GM18517 (cell line): ENCODE measurements around the gene SNRK.

ENCODE experiments used
- ATAC-seq: cut with Tn5 transposase; IDR thresholded peaks from one replicate; pipeline ENCODE4 v1.9.1; 2021; ENCODE audit warnings: mild to moderate bottlenecking, moderate library complexity; ENCODE audit not compliant: unreplicated experiment

SNRK gene, protein sequence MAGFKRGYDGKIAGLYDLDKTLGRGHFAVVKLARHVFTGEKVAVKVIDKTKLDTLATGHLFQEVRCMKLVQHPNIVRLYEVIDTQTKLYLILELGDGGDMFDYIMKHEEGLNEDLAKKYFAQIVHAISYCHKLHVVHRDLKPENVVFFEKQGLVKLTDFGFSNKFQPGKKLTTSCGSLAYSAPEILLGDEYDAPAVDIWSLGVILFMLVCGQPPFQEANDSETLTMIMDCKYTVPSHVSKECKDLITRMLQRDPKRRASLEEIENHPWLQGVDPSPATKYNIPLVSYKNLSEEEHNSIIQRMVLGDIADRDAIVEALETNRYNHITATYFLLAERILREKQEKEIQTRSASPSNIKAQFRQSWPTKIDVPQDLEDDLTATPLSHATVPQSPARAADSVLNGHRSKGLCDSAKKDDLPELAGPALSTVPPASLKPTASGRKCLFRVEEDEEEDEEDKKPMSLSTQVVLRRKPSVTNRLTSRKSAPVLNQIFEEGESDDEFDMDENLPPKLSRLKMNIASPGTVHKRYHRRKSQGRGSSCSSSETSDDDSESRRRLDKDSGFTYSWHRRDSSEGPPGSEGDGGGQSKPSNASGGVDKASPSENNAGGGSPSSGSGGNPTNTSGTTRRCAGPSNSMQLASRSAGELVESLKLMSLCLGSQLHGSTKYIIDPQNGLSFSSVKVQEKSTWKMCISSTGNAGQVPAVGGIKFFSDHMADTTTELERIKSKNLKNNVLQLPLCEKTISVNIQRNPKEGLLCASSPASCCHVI

DNA sequence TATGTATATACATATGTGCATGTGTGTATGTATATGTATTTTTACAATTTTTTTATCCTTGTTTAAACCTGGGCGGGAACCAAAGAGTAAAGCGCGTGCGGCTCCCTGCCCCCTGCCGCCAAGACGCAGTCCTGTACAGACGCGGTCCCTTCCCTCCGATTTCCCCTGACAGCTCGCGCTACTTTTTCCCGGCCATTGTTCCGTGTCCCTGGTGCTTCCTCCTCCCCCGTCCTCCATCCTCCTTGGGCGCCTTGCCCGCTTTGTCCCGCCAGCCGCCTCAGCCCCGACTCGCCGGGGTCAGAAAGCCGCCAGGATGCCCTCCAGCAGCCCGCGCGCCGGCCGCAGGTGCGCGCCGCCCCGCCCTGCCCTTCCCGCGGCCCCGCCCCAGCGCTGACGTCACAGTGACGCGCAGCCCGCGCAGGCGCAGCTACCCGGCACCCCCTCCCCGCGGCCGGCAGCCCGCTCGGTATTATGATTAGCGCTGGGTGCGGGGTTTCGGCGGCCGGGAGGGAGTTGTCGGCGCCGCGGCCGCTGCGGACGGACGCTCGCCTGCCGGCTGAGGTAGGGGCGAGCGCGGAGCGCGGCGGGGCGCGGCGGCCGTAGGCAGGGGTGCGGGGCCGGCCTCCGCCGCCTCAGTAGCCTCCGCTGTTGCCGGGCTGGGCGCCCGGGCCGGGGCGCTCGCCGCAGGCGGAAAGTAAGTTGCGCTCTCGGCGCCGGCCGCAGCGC lies at the start of gene SNRK:
TSS of gene SNRK (plus strand) at position 426 of the 726 bp plus-strand sequence. CDS start 16,664 bp downstream, outside the sequence.
- ATAC-seq, result peak; percentile 68

DNA sequence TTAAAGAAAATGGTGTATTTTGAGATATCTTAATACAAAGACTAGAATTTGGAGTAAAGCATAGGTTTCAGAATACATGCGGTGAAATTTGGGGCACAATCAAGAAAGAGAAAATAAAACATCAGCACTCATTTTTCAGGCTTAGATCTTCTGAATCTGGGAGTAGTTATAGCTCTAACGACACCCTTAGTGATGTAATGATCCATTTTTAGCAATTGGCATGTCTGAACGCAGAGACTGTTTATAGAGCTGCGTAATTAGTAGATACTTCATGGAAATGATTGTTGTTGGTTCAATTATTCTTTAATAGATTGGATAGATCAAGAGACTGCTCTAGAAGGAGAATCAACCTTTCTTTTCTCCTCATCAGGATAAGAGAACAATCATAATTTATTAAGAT lies 47.5 kb upstream of the SNRK start:
- ATAC-seq, result no peak

DNA sequence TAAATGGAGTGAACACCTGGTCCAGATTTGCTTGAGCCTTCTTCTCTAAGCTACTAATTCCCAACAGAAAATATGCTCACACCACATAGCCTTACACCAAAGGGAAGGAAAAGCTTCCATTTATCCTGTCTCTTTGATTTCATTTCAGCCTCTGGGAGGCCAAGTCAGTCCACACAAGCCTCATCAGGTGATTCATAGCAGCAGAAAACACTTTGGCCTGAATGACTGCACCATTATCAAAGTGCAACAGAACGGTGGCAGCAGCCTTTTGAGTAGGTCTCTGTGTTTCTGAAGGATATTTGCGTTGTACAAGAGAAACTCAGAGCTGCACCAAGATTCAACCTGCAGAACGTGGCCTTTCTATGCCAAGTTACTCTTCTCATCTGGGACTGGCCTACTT lies 46.6 kb upstream of the SNRK start:
- no peak for ATAC-seq

DNA sequence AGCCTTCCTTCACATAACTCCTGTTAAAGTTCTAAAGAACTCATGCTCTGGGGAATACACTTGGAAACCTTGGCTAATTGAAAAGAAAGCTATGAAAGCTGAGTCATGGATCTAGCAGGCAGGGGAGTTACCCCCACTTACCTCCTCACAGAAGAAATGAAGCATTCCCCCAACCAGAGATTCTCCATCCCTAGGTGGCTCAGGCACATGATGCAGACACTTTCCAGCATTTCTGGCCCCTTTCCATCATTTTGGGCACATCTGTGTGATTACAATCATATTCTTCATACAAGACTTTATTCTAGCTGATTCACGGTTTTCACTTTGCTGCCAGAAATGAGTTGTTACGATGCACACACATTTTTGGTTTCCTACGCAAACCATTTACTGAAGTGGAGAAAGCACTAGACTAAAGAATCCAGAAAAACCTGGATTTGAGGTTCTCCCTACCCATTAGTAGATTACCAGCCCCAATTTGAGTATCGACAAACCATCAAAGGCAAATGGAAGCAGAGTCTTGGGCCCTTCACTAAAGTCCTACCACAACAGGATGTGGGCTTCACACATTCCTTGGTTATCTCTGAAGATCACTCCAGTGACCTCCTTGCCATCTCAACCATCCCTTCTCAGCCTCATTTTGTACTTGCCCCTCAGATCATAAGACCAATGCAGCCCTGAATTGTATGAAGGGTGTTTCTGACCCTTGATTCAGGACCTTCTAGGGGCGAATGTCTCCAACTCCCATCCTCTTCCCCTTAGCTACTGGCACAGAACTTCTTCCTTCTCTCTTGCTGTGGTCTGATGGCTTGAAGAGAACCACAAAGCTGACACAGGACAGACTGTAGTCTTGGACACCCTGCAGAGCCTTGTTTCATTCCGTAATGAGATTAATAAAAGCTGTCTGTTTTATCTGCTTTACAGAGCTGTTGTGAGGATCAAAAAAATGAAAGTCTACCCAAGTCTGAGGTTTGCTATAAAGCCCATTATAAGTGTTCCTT lies 42.5 kb upstream of the SNRK start:
- no peak for ATAC-seq

DNA sequence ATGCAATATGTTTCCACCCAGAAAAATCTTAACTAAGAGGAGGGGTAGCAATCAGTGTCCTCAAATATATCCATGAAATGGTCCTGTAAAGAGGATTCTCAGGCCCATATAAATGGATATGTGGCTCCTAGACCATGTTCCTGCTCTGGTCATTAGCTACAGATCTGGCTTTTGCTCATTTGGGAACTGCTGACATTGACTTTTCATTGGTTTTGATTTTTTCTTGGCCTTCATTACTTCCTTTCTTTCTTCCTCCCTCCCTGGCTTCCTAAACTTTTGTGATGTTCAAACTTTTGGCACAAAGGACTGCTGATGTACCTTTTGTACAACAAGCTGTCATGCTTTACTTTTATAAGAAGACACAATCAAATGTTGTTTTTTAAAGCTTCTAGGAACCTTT lies 41.6 kb upstream of the SNRK start:
- ATAC-seq, result no peak

DNA sequence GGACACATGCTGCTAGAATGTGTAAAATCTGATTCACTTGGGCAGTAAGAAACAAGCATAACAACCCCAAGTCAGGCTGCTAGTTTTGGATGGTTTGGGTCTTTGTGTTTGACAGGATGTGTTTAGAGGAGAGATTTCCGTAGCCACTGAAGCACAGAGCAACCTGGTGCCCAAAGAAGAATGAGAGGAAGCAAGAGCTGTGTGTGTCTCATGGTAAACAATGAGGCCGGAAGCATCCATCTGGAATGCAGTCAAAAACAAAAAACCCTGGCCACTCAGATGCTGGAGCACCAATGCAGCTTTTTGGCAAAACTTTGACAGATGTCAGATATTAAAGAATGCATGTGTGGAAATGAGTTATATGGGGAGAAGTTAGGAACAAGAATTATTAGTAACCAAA lies 39.4 kb upstream of the SNRK start:
- ATAC-seq, result no peak

DNA sequence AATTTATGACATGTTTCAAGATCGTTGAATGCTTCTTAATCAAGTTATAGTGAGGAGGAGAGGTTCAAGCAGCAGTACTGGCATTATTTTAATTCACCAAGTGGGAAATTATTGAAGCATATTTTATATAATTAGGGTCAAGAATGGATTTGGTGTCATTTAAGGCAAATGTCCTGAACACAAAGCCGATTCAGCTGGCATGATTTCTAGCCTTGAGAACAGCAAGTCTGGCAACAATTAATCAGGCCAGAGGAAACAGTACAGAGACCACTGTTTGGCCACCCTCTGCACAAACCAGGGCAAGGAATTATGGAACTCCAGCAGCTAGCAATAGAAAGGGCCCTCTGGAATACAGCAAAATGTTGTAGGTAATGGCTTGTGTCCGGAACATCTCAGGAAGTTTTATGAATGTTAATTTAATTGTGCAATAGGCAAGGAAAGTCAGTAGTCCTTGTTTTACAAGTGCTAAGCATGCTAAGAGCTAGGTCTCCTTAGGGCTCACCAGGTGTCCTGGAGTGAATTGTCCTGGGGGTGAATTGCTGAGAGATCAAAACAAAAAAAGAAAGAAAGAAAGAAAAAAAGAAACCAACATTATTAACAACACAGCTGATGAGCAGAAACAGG lies 38.7 kb upstream of the SNRK start:
- ATAC-seq, result no peak

DNA sequence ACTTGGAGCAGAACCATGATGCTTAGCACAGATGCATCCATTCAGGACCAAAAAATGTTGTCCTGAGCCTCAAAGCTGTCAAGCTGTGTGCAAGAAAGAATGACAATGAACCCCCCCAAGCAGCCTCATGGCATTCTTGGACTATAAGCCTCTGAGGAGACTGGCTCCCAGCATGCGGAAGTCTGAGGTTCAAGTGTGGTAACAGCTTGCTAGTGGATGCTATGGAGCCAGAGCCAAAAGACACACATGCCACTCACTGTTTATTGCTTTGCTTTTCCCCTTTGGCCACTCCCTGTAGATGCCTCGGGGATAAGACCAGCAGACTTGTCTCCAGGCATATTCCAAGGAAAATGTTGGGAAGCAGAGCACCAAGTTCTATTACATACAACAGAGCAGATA lies 38.2 kb upstream of the SNRK start:
- no peak for ATAC-seq

DNA sequence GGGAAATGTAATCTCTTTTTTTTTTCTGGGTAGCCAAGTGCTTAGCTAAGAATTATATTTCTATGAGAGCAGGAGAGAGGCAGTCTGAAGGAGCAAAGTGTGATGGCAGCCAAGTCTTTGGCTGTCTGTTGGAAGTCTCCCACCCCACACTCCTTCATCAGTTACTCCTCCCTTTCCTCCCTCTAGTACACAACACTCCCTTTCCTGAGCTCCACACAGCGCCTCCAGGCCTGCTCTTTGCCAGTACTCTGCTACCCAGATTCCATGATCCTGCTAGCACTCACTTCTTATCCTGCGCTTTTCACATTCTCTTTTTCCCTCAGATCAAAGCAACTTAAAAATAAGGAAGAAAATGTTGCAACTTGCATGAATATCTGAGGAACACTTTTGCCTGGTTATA lies 37.4 kb upstream of the SNRK start:
- ATAC-seq, result no peak

DNA sequence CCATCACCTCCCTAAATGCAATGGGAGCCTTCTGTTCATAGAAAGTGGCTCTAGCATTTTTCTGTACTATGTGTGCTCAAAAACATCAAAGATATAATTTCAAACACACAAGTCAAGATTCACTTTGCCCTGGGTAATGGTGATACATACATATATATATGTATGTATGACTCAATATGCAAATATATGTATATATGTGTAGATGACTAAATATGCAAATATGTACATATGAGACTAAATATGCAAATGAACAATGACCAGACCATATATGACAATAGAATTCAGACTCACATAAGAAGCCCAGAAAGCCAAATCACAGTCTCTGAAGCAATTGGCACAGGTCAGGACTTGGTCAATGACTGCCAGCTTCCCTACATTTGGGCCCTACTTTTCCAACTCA lies 36.9 kb upstream of the SNRK start:
- ATAC-seq, result no peak

DNA sequence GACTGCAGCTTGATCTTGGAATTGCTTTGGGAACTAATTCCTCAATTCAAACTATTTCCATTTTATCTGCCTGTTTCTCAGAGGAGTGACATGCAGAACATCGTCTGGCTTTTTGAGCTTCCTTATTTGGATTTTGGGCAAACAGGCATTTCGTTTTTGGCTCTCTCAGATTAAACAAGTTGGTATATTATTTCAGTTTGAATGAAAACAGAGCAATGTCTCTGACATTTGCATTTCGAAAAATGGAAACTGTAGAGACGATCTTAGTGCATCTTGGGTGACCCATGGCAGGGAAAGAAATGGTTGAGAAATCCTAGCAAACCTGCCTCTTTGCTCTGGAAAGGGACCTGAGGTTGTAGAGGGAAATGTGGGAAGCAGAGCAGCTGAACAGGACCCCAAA lies 33.0 kb upstream of the SNRK start:
- no peak for ATAC-seq

DNA sequence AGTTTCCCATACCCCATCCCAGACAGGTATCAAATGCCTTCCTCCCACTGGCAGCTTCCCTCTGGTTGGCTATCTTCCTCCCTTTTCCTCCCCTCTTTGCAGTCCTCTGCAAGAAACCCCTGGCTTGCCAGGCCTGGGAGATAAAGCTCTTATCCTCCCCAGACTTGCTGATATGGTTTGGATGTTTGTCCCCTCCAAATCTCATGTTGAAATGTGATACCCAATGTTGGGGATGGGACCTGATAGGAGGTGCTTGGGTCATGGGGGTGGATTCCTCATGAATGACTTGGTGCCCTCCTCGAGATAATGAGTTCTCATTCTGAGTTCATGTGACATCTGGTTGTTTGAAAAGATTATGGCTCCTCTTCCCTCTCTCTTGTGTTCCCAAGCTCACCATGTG lies 32.2 kb upstream of the SNRK start:
- no peak for ATAC-seq

DNA sequence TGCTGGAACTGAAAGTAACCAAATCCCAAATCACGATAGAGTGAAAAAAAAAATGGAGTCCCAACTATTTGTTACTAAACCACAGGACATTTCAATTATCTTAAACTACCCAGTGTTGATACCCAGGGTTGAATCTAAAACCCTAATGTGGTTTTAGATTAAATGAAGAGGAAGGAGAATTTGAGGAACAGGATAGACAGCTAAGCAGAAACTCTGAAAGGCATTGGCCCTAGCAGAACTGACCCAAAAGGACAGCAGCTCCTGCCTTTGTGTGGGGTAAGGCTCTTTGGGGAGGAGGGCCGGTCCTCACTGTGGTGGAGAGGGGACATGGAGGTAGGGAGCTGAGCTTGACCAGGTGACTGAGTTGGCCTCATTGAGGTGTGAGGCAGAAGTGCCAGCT lies 30.7 kb upstream of the SNRK start:
- no peak for ATAC-seq

DNA sequence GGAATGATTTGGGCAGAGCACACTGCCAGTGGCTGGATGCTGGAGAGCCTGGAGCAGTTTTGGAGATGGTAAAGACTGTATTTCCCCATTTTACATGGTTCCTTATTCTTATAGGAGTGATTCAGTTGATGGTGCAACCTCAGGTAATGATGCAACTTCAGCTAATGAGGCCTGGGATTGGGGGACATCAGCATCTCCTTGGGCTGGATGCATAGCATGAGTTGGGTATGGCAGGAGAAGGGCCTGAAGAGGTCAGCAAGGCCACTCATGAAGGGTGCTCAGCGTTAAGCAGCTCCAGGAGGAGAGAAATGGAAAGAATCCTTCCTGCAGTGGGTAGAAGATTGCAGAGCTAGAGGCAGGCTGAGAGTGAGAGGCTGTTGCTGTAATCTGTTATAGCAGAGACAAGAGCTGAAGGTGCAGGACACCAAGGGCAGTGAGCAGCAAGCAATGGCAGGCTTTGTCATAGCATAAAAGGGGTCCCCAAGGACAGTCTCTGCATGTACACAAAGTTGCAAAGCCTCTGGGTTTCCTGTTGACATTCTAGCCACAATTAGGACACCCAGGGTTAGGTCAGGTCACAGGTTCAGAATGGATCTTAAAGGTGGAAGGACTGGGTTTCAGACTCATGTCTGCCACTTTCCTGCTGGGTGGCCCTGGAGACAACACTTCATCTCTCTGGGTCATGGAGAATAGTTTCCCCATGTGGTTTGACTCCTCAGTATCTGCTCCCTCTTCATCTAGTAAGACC lies 29.5 kb upstream of the SNRK start:
- no peak for ATAC-seq

DNA sequence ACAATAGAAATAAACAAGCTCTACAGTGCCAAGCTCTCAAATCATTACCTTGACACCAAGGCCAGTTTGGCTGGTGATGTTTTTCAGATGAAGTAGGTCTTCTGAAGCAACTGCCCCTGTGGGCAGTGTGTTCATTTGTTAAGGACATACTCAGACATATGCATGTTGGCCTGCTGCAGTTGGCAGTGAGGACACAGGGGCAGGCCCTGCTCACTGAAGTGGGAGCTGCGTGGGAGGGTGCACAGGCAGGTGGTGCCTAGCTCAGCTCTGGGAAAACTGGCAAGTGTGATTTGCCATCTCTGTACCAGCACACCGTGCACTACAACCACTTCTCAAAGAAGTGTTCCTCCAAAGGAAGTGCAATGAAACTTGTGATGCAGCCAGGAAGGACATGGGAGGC lies 28.5 kb upstream of the SNRK start:
- ATAC-seq, result no peak

DNA sequence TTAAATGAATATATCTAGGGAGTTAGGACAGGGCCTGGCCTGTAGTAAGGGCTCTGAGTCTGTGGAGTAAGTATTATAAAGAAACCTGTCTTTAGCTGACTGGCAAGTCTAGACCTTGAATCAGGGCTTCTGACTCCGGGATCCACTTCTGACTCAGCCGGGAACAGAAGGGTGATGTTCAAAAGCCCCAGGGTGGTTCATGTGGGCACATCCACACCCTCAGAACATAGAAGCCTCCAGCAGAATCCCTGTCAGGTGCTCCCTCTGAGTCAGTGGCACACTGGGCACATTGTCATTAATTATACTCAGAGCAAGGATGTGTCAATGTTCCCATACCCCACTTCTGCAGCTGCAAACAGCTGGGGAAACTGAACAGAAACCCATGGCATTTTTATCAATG lies 26.7 kb upstream of the SNRK start:
- no peak for ATAC-seq

DNA sequence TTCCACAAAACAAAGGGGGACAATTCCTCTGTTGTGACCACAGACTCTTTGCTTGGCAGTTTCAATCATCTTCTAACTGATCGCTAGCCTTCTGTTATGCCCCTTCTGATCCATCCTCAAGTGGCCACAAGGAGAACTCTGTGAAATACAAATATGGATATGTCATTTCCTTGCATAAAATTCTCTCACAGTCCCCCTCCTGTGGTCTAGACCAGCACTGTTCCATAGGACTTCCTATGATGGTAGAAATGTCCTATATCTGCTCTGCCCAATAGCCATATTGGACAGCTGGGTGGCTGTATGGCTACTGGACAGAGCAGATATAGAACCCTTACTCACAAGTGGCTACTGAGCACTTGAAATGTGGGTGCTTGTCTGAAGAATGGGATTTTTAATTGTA lies 25.9 kb upstream of the SNRK start:
- no peak for ATAC-seq

DNA sequence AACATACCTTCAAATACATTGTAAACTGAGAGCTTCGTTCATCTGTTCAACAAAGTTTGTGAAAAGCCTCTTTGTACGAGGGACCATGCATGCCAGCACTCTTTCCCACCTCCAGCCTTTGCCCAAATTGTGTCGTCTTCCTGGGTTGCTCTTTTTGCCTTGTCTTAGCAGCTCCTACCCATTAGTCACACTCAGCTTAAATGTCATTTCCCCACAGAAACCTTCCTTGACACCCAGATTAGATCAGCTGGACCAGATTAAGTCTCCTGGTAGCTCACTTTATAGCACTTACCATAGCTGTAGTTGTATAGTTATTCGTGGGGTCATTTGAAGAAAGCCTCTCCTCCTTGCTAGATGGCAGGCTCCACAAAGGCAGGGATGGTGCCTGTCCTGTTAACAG lies 24.1 kb upstream of the SNRK start:
- ATAC-seq, result no peak

DNA sequence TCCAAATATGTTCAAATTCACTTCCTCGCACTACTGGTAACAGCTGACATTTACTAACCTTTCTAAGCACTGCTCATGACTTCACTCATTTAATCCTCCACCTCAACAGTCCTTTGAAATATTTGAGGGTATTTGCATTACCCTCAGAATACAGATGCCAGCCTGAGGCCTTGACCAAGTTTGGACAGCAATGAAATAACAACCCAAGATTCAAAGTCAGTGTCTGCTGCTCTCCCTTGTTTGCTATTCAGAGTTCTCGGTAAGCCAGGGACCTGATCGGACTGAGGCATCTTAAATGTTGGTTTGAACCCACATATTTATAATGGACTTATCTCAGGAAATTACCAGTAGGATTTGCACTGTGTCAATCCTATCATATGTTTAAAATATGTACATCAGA lies 19.9 kb upstream of the SNRK start:
- no peak for ATAC-seq
